Dendritic cell treated with granulocyte-macrophage colony-stimulating factor and Interleukin-4, amounts not matched to agents 40 ng/mL and 50 ng/mL, for 4 days (primary cell): ENCODE results near the gene RHBDD3.

Experiments
- H3K27ac Mint-ChIP-seq: one replicate; pipeline ENCODE4 v1.8.0; 2022; ENCODE audit warnings: mild to moderate bottlenecking, mixed read lengths
- H3K27me3 Mint-ChIP-seq: one replicate; pipeline ENCODE4 v1.8.0; 2022; ENCODE audit warnings: mild to moderate bottlenecking, mixed read lengths
- H3K36me3 Mint-ChIP-seq: one replicate; pipeline ENCODE4 v1.8.0; 2022; ENCODE audit warnings: low read depth, mixed read lengths
- H3K4me1 Mint-ChIP-seq: one replicate; pipeline ENCODE4 v1.8.0; 2022; ENCODE audit warnings: low read depth, mixed read lengths
- H3K4me3 Mint-ChIP-seq: one replicate; pipeline ENCODE4 v1.8.0; 2022; ENCODE audit warnings: mild to moderate bottlenecking, moderate library complexity, mixed read lengths
- H3K9me3 Mint-ChIP-seq: one replicate; pipeline ENCODE4 v1.8.0; 2022; ENCODE audit warnings: mixed read lengths
- intact Hi-C: fragments of 100-400 bp; cut with micrococcal nuclease; formaldehyde crosslinking; loops from one replicate; pipeline ENCODE4 v1.15.0; 2022

Gene RHBDD3

DNA sequence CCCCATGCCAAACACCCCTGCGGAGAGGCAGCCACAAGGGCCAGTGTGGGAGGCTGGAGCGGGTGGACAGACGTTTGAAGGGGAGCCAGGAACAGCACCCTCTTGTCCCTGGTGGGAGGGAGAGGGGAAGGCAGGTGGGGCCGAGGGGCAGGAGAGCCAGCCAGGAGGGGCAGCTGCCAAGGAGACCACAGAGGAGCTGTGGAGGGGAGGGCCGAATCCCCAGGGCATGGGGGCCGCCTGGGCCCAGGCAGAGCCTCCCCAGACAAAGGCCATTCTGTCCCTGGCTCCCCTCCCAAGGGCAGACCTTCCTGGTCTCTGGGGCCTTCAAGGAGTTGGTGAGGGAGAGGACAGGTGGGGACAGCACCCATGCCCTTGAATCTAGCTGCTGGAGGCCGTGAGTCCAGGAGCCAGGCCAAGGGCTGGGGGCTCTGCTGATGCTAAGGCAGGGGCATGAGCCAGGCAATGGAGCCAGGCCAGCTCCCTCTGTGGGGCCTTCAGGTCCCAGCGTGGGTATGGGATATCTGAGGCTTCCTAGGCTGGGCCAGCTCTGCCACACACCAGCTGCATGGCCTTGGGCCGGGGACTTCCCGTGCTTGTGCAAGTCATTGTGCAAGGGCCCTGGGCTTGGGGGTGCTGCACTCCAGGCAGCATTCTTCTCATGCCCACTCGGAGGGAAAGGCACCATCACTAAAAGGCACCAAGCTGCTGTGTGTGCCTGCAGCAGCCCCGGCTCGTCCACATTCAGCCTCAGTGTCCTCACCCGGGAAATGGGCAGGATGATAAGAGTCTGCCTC lies 50.7 kb downstream of the RHBDD3 start:
- Mint-ChIP-seq H3K36me3 (no peaks in the 10 kb centered on the region), H3K27ac (peak overlapping the region; percentile 67), H3K9me3 (no peaks in the 10 kb centered on the region), H3K4me1 (peaks cover 16% of the 10 kb centered on the region), H3K27me3 (no peaks in the 10 kb centered on the region), H3K4me3 (no peak overlapping the region)
- intact Hi-C loops: no loop called here

DNA sequence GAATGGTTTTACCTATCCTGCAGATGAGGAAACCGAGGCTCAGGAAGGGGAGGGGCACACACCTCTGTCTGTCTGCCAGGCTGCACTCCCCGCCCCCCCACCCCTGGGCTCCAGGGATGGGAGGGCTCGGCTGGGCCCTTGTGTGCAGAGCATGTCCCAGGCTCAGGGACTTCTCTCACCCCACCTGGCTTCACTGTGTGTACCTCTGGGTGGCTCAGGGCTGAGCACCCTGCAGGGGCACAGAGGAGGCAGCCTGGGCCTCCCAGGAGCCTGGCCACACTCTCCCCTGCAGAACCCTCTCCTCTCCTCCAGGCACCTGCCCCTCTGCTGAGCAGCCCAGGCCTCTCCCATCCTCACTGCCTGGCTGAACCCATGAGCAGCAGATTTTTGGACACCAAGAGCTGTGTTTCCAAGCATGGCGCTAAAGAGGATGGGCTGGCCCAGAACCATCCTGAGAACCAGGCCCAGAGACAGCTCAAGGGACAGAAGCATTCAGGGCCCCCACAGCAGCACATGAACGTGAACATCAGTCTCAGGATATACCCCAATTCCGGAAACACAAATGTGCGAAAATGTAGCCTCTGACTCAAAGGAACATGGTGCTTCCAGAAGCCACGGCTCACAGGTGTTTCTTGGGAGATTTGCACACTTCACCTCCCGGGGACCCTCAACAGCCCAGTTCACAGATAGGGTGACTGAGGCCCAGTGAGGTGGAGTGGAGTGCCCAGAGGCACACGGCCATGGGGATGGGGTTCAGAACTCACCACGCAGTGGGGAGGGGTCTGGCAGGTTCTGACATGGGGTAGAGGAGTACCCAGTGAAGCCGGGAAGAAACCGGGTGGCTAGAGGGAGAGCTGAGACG lies 51.5 kb downstream of the RHBDD3 start:
- Mint-ChIP-seq H3K9me3 (no peaks in the 10 kb centered on the region), H3K27me3 (no peaks in the 10 kb centered on the region), H3K27ac (peak overlapping the region; percentile 67), H3K4me1 (peaks cover 16% of the 10 kb centered on the region), H3K4me3 (no peak overlapping the region), H3K36me3 (no peaks in the 10 kb centered on the region)
- intact Hi-C loops: no loop called here

DNA sequence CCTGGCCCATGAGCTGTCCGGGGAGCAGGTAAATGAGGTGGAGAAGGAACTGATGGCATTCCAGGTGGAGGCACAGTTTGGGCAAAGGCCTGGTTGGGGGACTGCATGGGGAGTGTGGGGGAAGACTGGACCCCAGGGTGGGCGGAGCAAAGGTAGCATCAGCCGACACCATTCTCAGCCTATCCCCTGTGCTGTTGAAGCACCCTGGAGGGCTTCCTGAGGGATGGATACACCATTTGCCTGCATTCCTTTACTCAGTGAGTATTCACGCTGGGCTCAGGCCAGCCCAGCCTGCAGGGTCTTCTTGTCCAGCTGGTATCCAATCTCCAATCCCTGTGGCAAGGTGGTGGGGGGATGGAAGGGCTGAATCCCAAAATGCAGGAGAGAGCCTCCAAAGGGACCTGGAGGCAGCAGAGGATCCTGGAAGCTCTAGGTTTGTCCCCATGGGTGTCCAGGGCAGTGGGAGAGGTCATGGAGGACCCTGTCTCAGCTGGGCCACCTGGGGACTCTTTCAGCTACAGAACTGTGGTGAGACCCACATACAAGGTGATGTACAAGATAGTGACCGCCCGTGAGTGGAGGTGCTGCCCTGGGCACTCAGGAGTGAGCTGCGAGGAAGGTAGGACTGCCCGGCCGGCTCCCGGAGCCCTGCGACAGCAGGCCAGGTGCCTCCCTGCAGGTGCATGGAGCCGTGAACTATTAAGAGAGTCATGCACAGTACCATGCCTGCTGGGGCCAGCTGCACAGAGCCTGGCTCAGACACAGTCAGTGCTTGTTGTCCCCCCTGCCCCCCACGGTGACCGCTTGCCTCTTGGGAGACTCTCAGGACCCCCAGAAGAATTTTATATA lies 52.5 kb downstream of the RHBDD3 start:
- Mint-ChIP-seq H3K4me1 (peaks cover 16% of the 10 kb centered on the region), H3K36me3 (no peaks in the 10 kb centered on the region), H3K9me3 (no peaks in the 10 kb centered on the region), H3K27ac (no peak overlapping the region), H3K27me3 (no peaks in the 10 kb centered on the region), H3K4me3 (no peak overlapping the region)
- intact Hi-C loops: no loop called here

DNA sequence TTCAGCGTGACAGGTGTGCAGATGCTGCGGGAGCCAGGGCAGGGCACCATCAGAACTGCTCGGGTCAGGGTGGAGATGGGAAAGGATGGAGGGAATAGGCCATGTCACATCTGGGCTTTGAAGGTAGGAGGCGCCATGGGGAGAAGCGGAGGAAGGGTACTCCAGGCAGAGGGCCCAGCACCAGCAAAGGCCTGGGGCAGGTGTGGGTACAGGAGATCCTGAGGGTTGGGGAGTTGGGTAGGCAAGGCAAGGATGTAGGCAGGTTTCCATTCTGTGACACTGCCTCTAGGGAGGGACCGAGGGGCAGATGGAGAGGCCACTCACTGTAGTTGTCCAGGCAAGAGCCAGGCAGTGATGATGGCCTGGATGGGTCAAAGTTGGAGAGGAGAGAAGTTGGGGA lies 53.5 kb downstream of the RHBDD3 start:
- Mint-ChIP-seq H3K4me1 (peaks cover 19% of the 10 kb centered on the region), H3K27me3 (peaks cover 1% of the 10 kb centered on the region), H3K4me3 (no peak overlapping the region), H3K9me3 (no peaks in the 10 kb centered on the region), H3K36me3 (no peaks in the 10 kb centered on the region), H3K27ac (no peak overlapping the region)
- intact Hi-C loops: no loop called here

DNA sequence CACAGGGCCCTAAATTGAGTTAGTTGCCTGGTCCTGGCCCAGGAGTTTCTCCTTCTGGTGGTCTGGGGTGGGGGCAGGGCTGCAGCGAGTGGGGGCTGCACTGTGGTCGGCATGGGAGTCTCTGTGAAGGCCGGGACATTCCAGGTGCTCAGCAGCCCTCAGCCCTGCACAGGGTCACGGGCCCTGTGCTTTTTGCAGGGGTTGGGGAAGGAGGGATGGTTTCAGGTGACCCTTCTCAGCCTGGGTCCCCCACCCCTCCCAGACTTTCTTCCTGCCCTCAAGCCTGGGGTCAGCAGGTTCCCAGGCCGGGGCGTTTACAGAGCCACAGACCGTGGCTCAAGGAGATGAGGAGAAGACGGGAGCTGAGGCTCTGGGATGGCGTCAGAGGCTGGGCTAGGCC lies 54.3 kb downstream of the RHBDD3 start:
- no peak overlapping the region for H3K4me3 Mint-ChIP-seq
- no peaks in the 10 kb centered on the region for H3K36me3 Mint-ChIP-seq
- no peaks in the 10 kb centered on the region for H3K9me3 Mint-ChIP-seq
- no peak overlapping the region for H3K27ac Mint-ChIP-seq
- peaks cover 7% of the 10 kb centered on the region for H3K27me3 Mint-ChIP-seq
- peaks cover 23% of the 10 kb centered on the region for H3K4me1 Mint-ChIP-seq
- intact Hi-C loops: no loop called here

DNA sequence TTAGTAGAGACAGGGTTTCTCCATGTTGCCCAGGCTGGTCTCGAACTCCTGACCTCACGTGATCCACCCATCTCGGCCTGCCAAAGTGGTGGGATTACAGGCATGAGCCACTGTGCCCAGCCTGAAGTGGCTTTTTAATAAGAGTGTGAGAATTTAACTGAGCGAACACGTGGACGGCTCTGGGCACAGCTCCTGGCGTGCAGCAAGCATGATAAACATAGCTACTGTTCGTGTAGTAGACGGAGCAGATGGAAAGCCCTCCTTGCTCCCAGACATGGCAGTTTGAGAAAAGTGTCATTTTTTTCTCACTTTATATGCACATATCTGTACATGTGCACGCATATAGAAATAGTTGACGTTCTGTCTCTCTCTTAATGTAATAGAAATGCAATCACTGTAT lies 55.0 kb downstream of the RHBDD3 start:
- Mint-ChIP-seq H3K36me3 (no peaks in the 10 kb centered on the region), H3K4me1 (peaks cover 22% of the 10 kb centered on the region), H3K9me3 (no peaks in the 10 kb centered on the region), H3K27ac (no peak overlapping the region), H3K4me3 (no peak overlapping the region), H3K27me3 (peaks cover 15% of the 10 kb centered on the region)
- intact Hi-C loops: no loop called here

DNA sequence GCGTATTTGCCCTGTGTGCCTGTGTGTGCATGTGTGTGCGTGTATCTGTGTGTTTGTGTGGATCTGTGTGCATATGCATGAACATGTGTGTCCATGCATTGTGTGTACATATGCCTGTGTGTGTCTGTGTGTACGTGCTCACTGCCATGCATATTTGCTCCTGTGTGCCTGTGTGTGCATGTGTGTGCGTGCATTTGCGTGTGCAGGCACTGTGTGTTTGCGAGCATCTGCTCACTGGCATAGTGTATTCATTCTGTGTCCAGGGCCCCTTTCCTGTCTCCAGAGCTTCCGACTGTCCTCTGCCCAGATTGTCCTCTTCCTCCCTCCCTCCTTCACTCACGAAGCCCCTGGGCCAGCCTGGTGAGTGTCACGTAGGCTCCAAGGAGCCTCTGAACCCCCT lies 56.3 kb downstream of the RHBDD3 start:
- no peaks in the 10 kb centered on the region for H3K36me3 Mint-ChIP-seq
- intact Hi-C loops: no loop called here
- H3K27me3 Mint-ChIP-seq: peaks cover 28% of the 10 kb centered on the region

DNA sequence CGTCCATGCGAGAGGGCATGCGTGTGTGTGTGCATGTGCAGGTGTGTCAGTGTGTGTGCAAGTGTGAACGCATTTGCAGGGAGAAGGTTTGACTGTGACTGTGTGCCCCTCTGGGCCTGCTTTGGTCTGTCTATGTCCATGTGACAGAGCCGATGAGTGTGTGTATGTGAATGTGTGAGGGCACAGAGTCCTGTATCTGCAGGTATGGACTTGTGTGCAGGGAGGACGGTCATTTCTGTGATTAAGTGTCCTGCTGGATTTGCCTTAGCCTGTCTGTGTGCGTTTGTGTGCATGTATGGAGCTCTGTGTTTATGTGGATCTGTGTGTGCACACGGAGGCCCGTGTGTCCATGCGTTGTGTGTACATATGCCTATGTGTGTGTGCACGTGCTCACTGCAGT lies 56.7 kb downstream of the RHBDD3 start:
- Mint-ChIP-seq H3K4me1 (peaks cover 13% of the 10 kb centered on the region), H3K9me3 (no peaks in the 10 kb centered on the region), H3K36me3 (no peaks in the 10 kb centered on the region), H3K27ac (no peak overlapping the region), H3K27me3 (peaks cover 32% of the 10 kb centered on the region), H3K4me3 (no peak overlapping the region)
- intact Hi-C loops: no loop called here

More for the DNA sequence above, 56.3 kb downstream of the RHBDD3 start:
- H3K27ac Mint-ChIP-seq: no peak overlapping the region
- no peak overlapping the region for H3K4me3 Mint-ChIP-seq
- H3K4me1 Mint-ChIP-seq: peaks cover 11% of the 10 kb centered on the region
- no peaks in the 10 kb centered on the region for H3K9me3 Mint-ChIP-seq
